ENCODE data around the gene CMTM4. TPM values are rescaled to one million over a fixed set of nuclear protein-coding genes. Genes with fewer than 3 reads are reported as not detected.
A peak's percentile ranks its signal among the peaks of the same experiment; 100 is the strongest.
"Not testable (repeated sequence)": the region's sequence is repeated elsewhere in the genome, so short reads cannot be mapped to it uniquely, and the experiment has no call there.

The CMTM4 gene
- polyA plus RNA-seq, 1 of the 3 experiments (the other 2 are of a cell fraction), result 21.7 TPM

GRCh38 chr16:66568355-66568754 is 128.2 kb downstream of the CMTM4 start:
- POLR2A ChIA-PET, result no interaction called here
- TF ChIP-seq JUND (IDR thresholded peaks at IDR 0.05) (no peak), RCOR1 (IDR thresholded peaks at IDR 0.05; ENCODE audit: low read length) (no peak), ZBTB33 (IDR thresholded peaks at IDR 0.05; ENCODE audit: borderline replicate concordance, low read depth) (no peak), RFX5 (IDR thresholded peaks at IDR 0.05; ENCODE audit: low read length) (no peak), GABPA (IDR thresholded peaks at IDR 0.05; ENCODE audit: low read depth) (no peak), FOXM1 (IDR thresholded peaks at IDR 0.05; ENCODE audit: low read depth) (no peak), ELF1 (IDR thresholded peaks at IDR 0.05) (no peak), FOXJ3 (CRISPR knock-in tag; IDR thresholded peaks at IDR 0.05) (no peak), POLR2AphosphoS5 (IDR thresholded peaks at IDR 0.05; ENCODE audit: low read depth, low read length) (no peak), GATA2 (CRISPR knock-in tag; IDR thresholded peaks at IDR 0.05) (no peak)
- TF ChIP-seq, protein P1, sequence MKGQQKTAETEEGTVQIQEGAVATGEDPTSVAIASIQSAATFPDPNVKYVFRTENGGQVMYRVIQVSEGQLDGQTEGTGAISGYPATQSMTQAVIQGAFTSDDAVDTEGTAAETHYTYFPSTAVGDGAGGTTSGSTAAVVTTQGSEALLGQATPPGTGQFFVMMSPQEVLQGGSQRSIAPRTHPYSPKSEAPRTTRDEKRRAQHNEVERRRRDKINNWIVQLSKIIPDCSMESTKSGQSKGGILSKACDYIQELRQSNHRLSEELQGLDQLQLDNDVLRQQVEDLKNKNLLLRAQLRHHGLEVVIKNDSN (IDR thresholded peaks at IDR 0.05; ENCODE audit: borderline replicate concordance, low read depth), result no peak
- Histone ChIP-seq H2AFZ (ENCODE audit: low read depth) (no peak overlapping the region), H3K36me3 (replicated peaks in 1 of 2; ENCODE audit: control insufficient read depth in 1 of 2, insufficient read depth in 2 of 2, low read length in 1 of 2) (peaks cover 29 to 39% of the 10 kb centered on the region in 2 experiments), H3K4me1 (ENCODE audit: control insufficient read depth in 1 of 2, insufficient read depth in 2 of 2, low read depth in 1 of 2, low read length in 1 of 2) (peaks cover 0 to 23% of the 10 kb centered on the region in 2 experiments; a peak in 2 of 4 replicates), H3K79me2 (ENCODE audit: insufficient read depth) (peaks cover 4% of the 10 kb centered on the region; the same call in 1 of the 2 replicates), H3K4me3 (ENCODE audit: low read depth in 2 of 2, low read length in 1 of 2) (no peak overlapping the region), H4K20me1 (ENCODE audit: insufficient read depth) (peaks cover 11% of the 10 kb centered on the region; the same call in 1 of the 2 replicates), H3K27me3 (ENCODE audit: insufficient read depth) (no peaks in the 10 kb centered on the region), H3K9me3 (no peaks in the 10 kb centered on the region), H3F3A (replicated peaks; ENCODE audit: insufficient read depth) (peaks cover 42% of the 10 kb centered on the region), H3K4me2 (no peak overlapping the region), H3K9me2 (no peaks in the 10 kb centered on the region), H3K9ac (no peak overlapping the region), H3K27ac (ENCODE audit: low read depth in 2 of 2, low read length in 1 of 2) (peak overlapping the region in 1 of 2 experiments; percentile 80; a peak in 2 of 4 replicates)
- CTCF ChIA-PET, result interaction anchor here (1.9 kb wide), 1 partner anchor 10 kb away, joined by 4 read pairs; no protein-coding TSS in a partner anchor
- DNase-seq, result no peak
- WGBS (ENCODE audit: low lambda C conversion rate), result 97% methylated on average over 2 of the region's 2 CpGs

GRCh38 chr16:66567270-66567669 is 129.3 kb downstream of the CMTM4 start:
- POLR2A ChIA-PET, result not testable (repeated sequence)

More at GRCh38 chr16:66567270-66567669, 129.3 kb downstream of the CMTM4 start:
- peaks cover 11% of the 10 kb centered on the region; the same call in 1 of the 2 replicates for H4K20me1 ChIP-seq (ENCODE audit: insufficient read depth)
- H3K9me2 ChIP-seq; H3K4me2 ChIP-seq; H3K27me3 ChIP-seq (ENCODE audit: insufficient read depth); H3K4me3 ChIP-seq (ENCODE audit: low read depth in 2 of 2, low read length in 1 of 2); DNase-seq; H2AFZ ChIP-seq (ENCODE audit: low read depth); H3K79me2 ChIP-seq (ENCODE audit: insufficient read depth); H3K9ac ChIP-seq; CTCF ChIA-PET; H3K9me3 ChIP-seq: not testable (repeated sequence)
- peaks cover 30 to 40% of the 10 kb centered on the region in 2 experiments for H3K36me3 ChIP-seq (replicated peaks in 1 of 2; ENCODE audit: control insufficient read depth in 1 of 2, insufficient read depth in 2 of 2, low read length in 1 of 2)
- WGBS (ENCODE audit: low lambda C conversion rate), result 98% methylated on average over 3 of the region's 3 CpGs
- 0 out of 4 replicates have a peak overlapping the region, but pooled peaks of 1 of the 2 experiments have one; percentile 24 for H3K27ac ChIP-seq (ENCODE audit: low read depth in 2 of 2, low read length in 1 of 2)
- peaks cover 53% of the 10 kb centered on the region for H3F3A ChIP-seq (replicated peaks; ENCODE audit: insufficient read depth)
- peaks cover 0 to 23% of the 10 kb centered on the region in 2 experiments; a peak in 2 of 4 replicates for H3K4me1 ChIP-seq (ENCODE audit: control insufficient read depth in 1 of 2, insufficient read depth in 2 of 2, low read depth in 1 of 2, low read length in 1 of 2)
